H1 (cell line): ENCODE results near the gene BSPRY.

Experiments
- CTBP2 ChIP-seq: IDR thresholded peaks from 2 replicates; pipeline ENCODE4 v1.7.0; 2011; ENCODE audit warnings: borderline replicate concordance, mild to moderate bottlenecking, moderate library complexity, mixed read lengths, low read length; ENCODE audit not compliant: insufficient read depth, insufficient read length
- ZNF274 ChIP-seq: IDR thresholded peaks from 2 replicates; pipeline ENCODE4 v1.7.0; 2012; ENCODE audit warnings: low read length, borderline replicate concordance; ENCODE audit errors: extremely low read depth

GRCh38 chr9:113372059-113372458 is 22.7 kb downstream of the BSPRY start:
- TF ChIP-seq ZNF274 (no peak), CTBP2 (no peak)
